ENCODE results near the gene LMF1.
"Not testable (repeated sequence)": the region's sequence is repeated elsewhere in the genome, so short reads cannot be mapped to it uniquely, and the experiment has no call there.

The LMF1 gene

GRCh38 chr16:892536-893255 is 78.1 kb downstream of the LMF1 start:
- no peaks in the 10 kb centered on the region for H3K4me1 ChIP-seq
- no peaks in the 10 kb centered on the region for H3K27me3 ChIP-seq (ENCODE audit: low read depth)
- H3K9me3 ChIP-seq, result no peaks in the 10 kb centered on the region
- in situ Hi-C loops (cut with MboI; ENCODE audit: low sequenced_read_pairs), result no loop called here
- H3K4me3 ChIP-seq, result no peak overlapping the region
- no peak for DNase-seq (ENCODE audit: low spot score in 2 of 2)
- no peaks in the 10 kb centered on the region for H3K36me3 ChIP-seq (replicated peaks)

- in situ Hi-C loops (cut with MboI; ENCODE audit: low sequenced_read_pairs), result no loop called here
- Histone ChIP-seq H3K4me1 (no peaks in the 10 kb centered on the region), H3K27me3 (ENCODE audit: low read depth) (no peaks in the 10 kb centered on the region), H3K9me3 (no peaks in the 10 kb centered on the region), H3K36me3 (replicated peaks) (no peaks in the 10 kb centered on the region), H3K4me3 (no peak overlapping the region)
- DNase-seq (ENCODE audit: low spot score in 2 of 2), result no peak
Observed at GRCh38 chr16:892006-892405, 78.8 kb downstream of the LMF1 start.

GRCh38 chr16:891353-891740 is 79.4 kb downstream of the LMF1 start:
- Histone ChIP-seq H3K4me3 (no peak overlapping the region), H3K27me3 (ENCODE audit: low read depth) (no peaks in the 10 kb centered on the region), H3K4me1 (no peaks in the 10 kb centered on the region), H3K36me3 (replicated peaks) (no peaks in the 10 kb centered on the region), H3K9me3 (no peaks in the 10 kb centered on the region)
- in situ Hi-C loops (cut with MboI; ENCODE audit: low sequenced_read_pairs), result no loop called here
- no peak for DNase-seq (ENCODE audit: low spot score in 2 of 2)

GRCh38 chr16:890716-891352 is 80.0 kb downstream of the LMF1 start:
- Histone ChIP-seq H3K4me3 (no peak overlapping the region), H3K27me3 (ENCODE audit: low read depth) (no peaks in the 10 kb centered on the region), H3K36me3 (replicated peaks) (no peaks in the 10 kb centered on the region), H3K4me1 (no peaks in the 10 kb centered on the region), H3K9me3 (no peaks in the 10 kb centered on the region)
- no peak for DNase-seq (ENCODE audit: low spot score in 2 of 2)
- in situ Hi-C loops (cut with MboI; ENCODE audit: low sequenced_read_pairs), result no loop called here

- Histone ChIP-seq H3K27me3 (ENCODE audit: low read depth) (no peaks in the 10 kb centered on the region), H3K4me3 (no peak overlapping the region), H3K36me3 (replicated peaks) (no peaks in the 10 kb centered on the region), H3K9me3 (no peaks in the 10 kb centered on the region), H3K4me1 (no peaks in the 10 kb centered on the region)
- in situ Hi-C loops (cut with MboI; ENCODE audit: low sequenced_read_pairs), result no loop called here
- no peak for DNase-seq (ENCODE audit: low spot score in 2 of 2)
Observed at GRCh38 chr16:890217-890616, 80.6 kb downstream of the LMF1 start.

GRCh38 chr16:889586-889985 is 81.2 kb downstream of the LMF1 start:
- no peaks in the 10 kb centered on the region for H3K27me3 ChIP-seq (ENCODE audit: low read depth)
- no peaks in the 10 kb centered on the region for H3K9me3 ChIP-seq
- no peaks in the 10 kb centered on the region for H3K36me3 ChIP-seq (replicated peaks)
- no peak overlapping the region for H3K4me3 ChIP-seq
- no peaks in the 10 kb centered on the region for H3K4me1 ChIP-seq
- DNase-seq (ENCODE audit: low spot score in 2 of 2), result no peak
- in situ Hi-C loops (cut with MboI; ENCODE audit: low sequenced_read_pairs), result no loop called here

GRCh38 chr16:888901-889570 is 81.7 kb downstream of the LMF1 start:
- Histone ChIP-seq H3K9me3 (no peaks in the 10 kb centered on the region), H3K4me3 (no peak overlapping the region), H3K27me3 (ENCODE audit: low read depth) (no peaks in the 10 kb centered on the region), H3K4me1 (no peaks in the 10 kb centered on the region), H3K36me3 (replicated peaks) (no peaks in the 10 kb centered on the region)
- in situ Hi-C loops (cut with MboI; ENCODE audit: low sequenced_read_pairs), result no loop called here
- no peak for DNase-seq (ENCODE audit: low spot score in 2 of 2)

- H3K4me1 ChIP-seq; H3K9me3 ChIP-seq; H3K4me3 ChIP-seq; DNase-seq (ENCODE audit: low spot score in 2 of 2); in situ Hi-C loops (cut with MboI; ENCODE audit: low sequenced_read_pairs); H3K36me3 ChIP-seq (replicated peaks); H3K27me3 ChIP-seq (ENCODE audit: low read depth): not testable (repeated sequence)
Observed at GRCh38 chr16:888456-888855, 82.3 kb downstream of the LMF1 start.

GRCh38 chr16:887846-888245 is 82.9 kb downstream of the LMF1 start:
- H3K27me3 ChIP-seq (ENCODE audit: low read depth), result no peaks in the 10 kb centered on the region
- DNase-seq (ENCODE audit: low spot score in 2 of 2), result no peak

GRCh38 chr16:886802-887731 is 83.7 kb downstream of the LMF1 start:
- in situ Hi-C loops (cut with MboI; ENCODE audit: low sequenced_read_pairs), result no loop called here
- Histone ChIP-seq H3K9me3 (no peaks in the 10 kb centered on the region), H3K36me3 (replicated peaks) (no peaks in the 10 kb centered on the region), H3K4me3 (no peak overlapping the region), H3K4me1 (no peaks in the 10 kb centered on the region), H3K27me3 (ENCODE audit: low read depth) (no peaks in the 10 kb centered on the region)
- no peak for DNase-seq (ENCODE audit: low spot score in 2 of 2)

More at GRCh38 chr16:887846-888245, 82.9 kb downstream of the LMF1 start:
- Histone ChIP-seq H3K36me3 (replicated peaks) (no peaks in the 10 kb centered on the region), H3K4me3 (no peak overlapping the region), H3K4me1 (no peaks in the 10 kb centered on the region), H3K9me3 (no peaks in the 10 kb centered on the region)
- in situ Hi-C loops (cut with MboI; ENCODE audit: low sequenced_read_pairs), result no loop called here

- in situ Hi-C loops (cut with MboI; ENCODE audit: low sequenced_read_pairs), result no loop called here
- Histone ChIP-seq H3K4me3 (no peak overlapping the region), H3K27me3 (ENCODE audit: low read depth) (no peaks in the 10 kb centered on the region), H3K36me3 (replicated peaks) (no peaks in the 10 kb centered on the region), H3K9me3 (no peaks in the 10 kb centered on the region), H3K4me1 (no peaks in the 10 kb centered on the region)
- DNase-seq (ENCODE audit: low spot score in 2 of 2), result no peak
Observed at GRCh38 chr16:886084-886543, 84.7 kb downstream of the LMF1 start.

GRCh38 chr16:885391-885790 is 85.4 kb downstream of the LMF1 start:
- DNase-seq (ENCODE audit: low spot score in 2 of 2), result no peak
- H3K4me1 ChIP-seq, result no peaks in the 10 kb centered on the region
- H3K27me3 ChIP-seq (ENCODE audit: low read depth), result no peaks in the 10 kb centered on the region
- no peak overlapping the region for H3K4me3 ChIP-seq
- in situ Hi-C loops (cut with MboI; ENCODE audit: low sequenced_read_pairs), result no loop called here
- H3K9me3 ChIP-seq, result no peaks in the 10 kb centered on the region
- H3K36me3 ChIP-seq (replicated peaks), result no peaks in the 10 kb centered on the region

- no peaks in the 10 kb centered on the region for H3K27me3 ChIP-seq (ENCODE audit: low read depth)
- H3K4me3 ChIP-seq, result no peak overlapping the region
- H3K4me1 ChIP-seq, result no peaks in the 10 kb centered on the region
- no peak for DNase-seq (ENCODE audit: low spot score in 2 of 2)
- H3K36me3 ChIP-seq (replicated peaks), result no peaks in the 10 kb centered on the region
- in situ Hi-C loops (cut with MboI; ENCODE audit: low sequenced_read_pairs), result no loop called here
- no peaks in the 10 kb centered on the region for H3K9me3 ChIP-seq
Observed at GRCh38 chr16:884232-884631, 86.6 kb downstream of the LMF1 start.

Data from HAP-1 (cell line).